Neural cell (in vitro differentiated cells): ENCODE results near the gene TNK2.

Experiments
- CTCF ChIP-seq: fragments of 450-650 bp; IDR thresholded peaks from 2 replicates; pipeline ENCODE4 v1.5.1; 2014; ENCODE audit warnings: antibody characterized with exemption, mild to moderate bottlenecking, moderate library complexity; ENCODE audit not compliant: poor library complexity, severe bottlenecking
- EP300 ChIP-seq: fragments of 450-650 bp; conservative IDR thresholded peaks from 2 replicates; pipeline ENCODE4 v1.6.1; 2014; ENCODE audit warnings: antibody characterized with exemption, mild to moderate bottlenecking, moderate library complexity; ENCODE audit not compliant: poor library complexity, severe bottlenecking
- EZH2 ChIP-seq: fragments of 200-600, 300-800 bp; shearing (Covaris generic), sonication (generic); IDR thresholded peaks from 2 replicates; pipeline ENCODE4 v1.6.1; 2014; ENCODE audit warnings: antibody characterized with exemption, low read length, borderline replicate concordance, mild to moderate bottlenecking; ENCODE audit not compliant: insufficient read depth, poor library complexity, severe bottlenecking
- POLR2AphosphoS5 ChIP-seq: IDR thresholded peaks from 2 replicates; pipeline ENCODE4 v1.6.1; 2012
- RAD21 ChIP-seq: fragments of 450-650 bp; conservative IDR thresholded peaks from 2 replicates; pipeline ENCODE4 v1.6.1; 2014; ENCODE audit warnings: antibody characterized with exemption, mild to moderate bottlenecking, moderate library complexity
- REST ChIP-seq: IDR thresholded peaks from 2 replicates; pipeline ENCODE4 v1.6.1; 2012; ENCODE audit warnings: borderline replicate concordance
- SMC3 ChIP-seq: fragments of 450-650 bp; conservative IDR thresholded peaks from 2 replicates; pipeline ENCODE4 v1.6.1; 2014; ENCODE audit warnings: antibody characterized with exemption, mild to moderate bottlenecking, moderate library complexity; ENCODE audit not compliant: poor library complexity
- TAF1 ChIP-seq: IDR thresholded peaks from 2 replicates; pipeline ENCODE4 v1.6.1; 2012; ENCODE audit warnings: low read depth

- TF ChIP-seq CTCF (no peak), EP300 (no peak), REST (no peak), POLR2AphosphoS5 (no peak), TAF1 (no peak), EZH2 (no peak), RAD21 (no peak), SMC3 (no peak)
Measured at GRCh38 chr3:195868336-195868865, 40.0 kb downstream of the TNK2 start.
